Forelimb muscle (tissue), 1 donor: Measurements from ENCODE around the gene ACOXL. TPM values are rescaled to one million over a fixed set of nuclear protein-coding genes. Genes with fewer than 3 reads are reported as not detected.

Experiments used
- DNase-seq: peaks from one replicate; pipeline ENCODE4 v3.0.0-alpha.2; 2013; ENCODE audit warnings: low read depth
- polyA plus RNA-seq: library from polyadenylated mRNA; unstranded; fragments of 120-200 nt; gene quantifications from one replicate; pipeline ENCODE4 v1.2.1, GENCODE V29; 2013; ENCODE audit not compliant: insufficient read length

Gene ACOXL
- polyA plus RNA-seq, 1 donor, result 0.11 TPM

DNA sequence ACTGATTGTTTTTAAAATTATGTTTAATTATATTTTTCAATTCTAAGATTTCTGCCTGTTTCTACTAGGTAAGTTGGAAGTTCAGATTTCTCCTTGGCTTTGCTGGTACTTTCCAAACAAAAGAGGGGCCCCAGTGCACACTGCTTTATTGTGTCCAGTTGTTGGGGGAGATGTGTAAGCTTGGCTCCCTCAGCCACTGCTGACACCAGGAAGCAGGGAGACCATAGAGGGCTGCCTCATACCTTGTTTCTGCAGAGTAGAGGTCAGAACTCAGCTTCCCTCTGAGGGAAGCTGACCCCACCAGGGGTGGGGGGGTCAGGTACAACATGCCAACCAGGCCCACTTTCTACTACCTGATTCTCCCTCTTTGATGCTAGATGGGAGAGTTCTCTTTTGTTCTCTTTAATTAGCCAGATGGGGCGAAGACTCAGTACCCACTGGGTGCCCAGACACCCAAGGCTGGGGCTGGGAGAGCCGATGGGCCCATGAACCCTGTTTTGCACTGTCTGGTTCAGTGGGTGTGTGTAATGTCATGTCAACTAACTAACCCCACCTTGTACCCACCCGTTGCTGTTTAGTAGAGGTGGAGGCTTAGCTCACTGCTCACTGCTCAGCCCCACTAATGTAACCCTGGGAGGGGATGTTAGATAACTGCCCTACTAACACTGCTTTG is 403.0 kb downstream of the ACOXL start:
- no peak for DNase-seq

DNA sequence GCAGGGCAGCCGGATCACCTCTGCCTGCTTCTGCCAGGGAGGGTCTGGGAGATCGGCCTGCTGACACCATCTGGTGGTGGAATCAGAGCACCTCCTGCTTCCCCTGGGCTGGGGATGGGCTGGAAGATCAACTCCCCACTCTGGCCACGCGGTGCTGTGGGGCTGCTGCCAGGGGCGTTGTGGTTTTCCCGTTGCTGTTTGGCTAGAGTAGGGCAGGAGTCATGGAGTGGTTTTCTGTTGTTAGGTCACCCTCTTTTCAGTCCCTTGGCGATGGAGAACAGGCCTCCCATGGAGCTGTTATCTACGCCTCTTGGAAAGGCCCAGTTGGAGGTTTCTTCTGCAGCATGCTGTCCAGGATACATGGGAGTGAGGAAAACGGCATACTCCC is 403.5 kb downstream of the ACOXL start:
- DNase-seq, result no peak

DNA sequence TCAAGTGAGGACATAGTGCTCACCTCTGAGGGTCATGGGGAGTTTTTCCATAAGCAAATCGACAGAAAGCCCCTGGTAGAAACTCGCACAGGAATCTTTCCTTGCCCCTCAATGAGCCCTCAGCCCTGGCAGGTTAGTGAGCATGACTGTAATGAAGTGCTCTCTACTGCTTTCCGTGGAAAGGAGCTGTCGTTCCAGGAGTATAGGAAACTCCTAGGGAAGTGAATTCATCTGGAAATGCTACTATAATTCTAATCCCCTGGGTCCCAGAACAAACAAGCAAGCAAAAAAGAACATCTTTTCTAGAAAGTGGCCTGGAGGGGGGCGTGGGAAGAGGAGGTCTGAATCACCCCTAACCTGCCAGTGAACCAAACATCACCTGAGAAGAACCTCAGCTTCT is 406.5 kb downstream of the ACOXL start:
- no peak for DNase-seq

DNA sequence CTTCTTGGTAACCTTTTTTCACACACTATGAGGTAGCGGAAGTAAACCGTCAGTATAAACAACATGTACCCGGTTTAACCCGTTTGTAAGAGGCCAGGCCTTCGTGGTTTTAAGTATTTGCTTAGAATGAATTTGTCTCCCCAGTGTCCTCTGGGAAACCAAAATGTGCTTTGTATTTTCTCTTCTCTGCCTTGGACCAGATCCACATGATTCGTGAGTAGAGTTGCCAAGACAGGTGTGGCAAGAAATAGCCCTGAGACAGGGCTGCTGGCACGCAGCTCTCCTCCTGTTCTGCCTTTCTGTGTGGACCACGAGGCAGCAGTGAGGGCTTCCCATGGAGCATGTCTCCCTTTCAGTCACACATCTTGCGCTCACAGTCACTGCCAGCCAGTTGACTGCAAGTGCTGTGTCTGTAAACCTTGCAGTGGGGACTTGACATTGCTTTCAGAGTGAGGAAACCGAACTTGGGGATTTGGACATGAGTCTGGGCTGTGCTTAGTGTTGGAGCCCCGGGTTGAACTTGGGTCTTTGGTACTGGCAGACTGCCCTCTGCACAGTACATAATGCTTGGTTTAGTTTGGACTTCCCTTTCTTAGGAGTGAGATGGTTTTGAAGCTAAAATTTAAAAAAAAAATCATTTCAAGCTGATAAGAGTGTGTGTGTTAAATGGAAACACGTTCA is 407.4 kb downstream of the ACOXL start:
- DNase-seq, result no peak

DNA sequence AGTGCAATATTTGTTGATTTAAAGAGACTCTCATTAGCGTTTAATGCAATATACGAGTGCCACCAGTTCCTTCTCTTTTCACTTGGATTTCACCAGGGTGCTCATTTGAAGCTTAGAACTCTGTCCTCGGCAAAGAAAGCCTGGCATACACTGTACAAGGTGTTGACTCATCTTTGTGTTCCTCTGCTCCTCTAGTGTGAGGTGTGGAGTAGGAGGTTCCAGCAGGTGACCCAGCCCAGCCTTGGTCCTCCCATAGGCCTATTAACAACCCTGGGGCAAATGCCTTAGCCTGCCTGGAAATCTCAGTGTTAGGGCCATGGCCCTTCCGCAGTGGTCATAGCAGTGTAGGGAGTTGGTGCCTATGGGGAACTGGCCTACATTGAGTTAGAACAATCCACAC is 408.4 kb downstream of the ACOXL start:
- no peak for DNase-seq

DNA sequence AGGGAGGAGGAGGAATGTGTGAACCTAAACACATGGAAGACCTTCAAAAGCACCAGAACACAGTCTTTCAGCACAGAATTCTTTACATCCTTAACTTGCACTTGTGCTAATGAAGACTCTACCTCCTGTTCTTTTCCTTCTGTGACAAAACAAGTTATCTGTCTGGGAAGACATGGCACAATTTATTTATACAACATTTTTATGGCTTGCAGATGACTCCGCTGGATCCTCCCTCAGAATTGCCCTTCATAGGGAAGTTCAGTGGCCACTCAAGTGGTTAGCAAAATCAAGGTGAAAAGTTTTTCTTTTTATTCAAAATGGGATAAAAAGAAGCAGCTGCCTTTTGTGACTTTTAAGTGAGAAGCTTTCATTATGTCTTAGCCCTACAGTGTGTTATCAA is 409.7 kb downstream of the ACOXL start:
- DNase-seq, result no peak

DNA sequence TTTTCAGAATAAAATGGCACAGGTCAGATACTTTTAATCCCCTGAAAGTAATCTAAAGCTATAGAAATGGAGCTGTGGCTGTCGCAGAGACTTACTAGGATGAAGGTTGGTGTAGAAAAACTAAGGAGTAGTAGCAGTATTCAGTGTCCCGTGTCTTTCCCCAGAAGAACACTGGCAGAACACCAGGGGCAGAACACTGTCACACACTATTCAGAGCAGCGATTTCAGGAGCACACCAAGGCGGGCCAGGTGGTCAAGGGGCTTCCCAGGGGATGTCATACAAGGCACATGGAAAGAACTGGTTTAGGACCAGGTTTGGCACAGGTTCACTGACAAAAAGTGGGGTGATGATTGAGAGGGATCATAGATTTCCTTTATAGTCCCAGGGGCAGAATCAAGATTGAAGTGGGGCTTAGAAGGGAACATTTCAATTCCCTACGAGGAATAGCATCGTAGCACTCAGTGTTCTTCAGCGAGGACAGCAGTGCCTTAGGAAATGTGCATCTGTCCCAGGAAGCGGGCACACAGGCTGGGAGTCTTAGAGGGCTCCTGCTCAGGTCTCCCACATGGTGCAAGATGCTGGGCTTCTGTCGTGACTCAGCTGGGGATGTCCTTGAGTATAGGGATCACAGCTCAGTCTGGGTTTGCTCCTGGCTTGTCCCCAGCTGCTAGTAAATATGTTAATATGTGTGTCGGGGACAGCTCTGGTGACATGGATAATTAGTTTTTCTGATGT is 410.9 kb downstream of the ACOXL start:
- DNase-seq, result no peak

DNA sequence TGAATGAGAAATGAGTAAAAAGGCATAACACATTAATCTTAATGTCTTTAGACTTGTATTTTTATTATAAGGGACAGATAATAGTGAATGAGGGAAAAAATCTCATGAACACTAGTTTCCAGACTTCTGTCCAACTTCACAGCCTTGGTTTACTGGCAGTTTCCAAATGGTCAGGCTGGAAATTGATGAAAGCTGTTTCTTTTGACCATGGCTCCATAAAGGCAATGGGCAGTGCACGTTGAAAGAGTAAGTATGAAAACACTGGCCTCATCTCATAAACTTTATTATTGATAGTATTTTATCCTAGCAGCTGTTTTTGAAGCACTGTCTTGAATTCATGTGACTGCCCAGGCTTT is 411.4 kb downstream of the ACOXL start:
- DNase-seq, result no peak

DNA sequence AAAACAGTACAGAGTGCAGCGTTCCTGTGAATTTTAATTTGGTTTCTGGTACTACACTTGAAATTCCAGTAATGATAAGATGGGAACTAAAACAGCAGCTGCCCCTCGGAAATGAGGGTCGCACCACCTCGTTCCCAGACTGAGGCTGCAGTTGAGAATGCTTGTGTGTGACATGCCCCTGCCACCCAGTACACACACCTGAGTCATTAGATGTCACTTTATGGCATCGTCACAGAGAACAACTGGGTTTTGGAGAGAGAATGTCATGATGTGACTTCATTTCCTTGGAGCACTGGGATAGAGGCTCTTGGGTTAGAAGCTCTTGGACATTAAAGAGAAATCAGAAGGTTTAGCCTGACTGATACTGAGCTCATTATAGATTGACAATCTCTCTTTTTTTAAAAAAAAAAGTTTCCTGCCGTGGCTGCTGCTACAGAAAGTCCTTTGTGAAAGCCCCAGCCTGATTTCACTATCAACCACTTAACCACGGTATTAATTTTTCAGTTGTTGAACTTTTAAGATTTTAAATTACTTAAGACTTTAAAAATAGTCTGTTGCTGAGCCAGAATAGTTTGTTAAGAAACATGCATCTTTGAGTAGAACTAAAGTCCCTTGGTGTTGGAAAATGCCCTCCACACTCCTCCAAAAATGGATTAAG is 412.9 kb downstream of the ACOXL start:
- DNase-seq, result no peak

DNA sequence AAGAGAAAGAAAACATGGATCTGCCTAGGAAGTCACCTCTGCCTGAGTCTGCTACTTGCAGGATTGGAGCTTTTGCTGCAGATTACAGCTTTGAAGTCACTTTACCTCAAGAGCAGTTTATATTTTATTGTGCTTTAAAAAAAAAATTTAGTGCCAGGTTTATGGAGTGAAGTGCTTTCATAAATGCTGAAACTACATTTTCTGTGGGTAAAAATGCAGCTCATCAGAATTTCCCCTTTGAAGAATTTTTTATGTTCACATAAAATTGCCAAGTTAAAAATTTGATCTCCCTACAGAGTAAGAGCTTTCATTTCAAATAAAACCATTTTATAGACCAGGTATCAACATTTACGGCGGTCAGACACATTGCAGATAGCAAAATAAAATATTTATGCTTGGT is 413.6 kb downstream of the ACOXL start:
- DNase-seq, result no peak

DNA sequence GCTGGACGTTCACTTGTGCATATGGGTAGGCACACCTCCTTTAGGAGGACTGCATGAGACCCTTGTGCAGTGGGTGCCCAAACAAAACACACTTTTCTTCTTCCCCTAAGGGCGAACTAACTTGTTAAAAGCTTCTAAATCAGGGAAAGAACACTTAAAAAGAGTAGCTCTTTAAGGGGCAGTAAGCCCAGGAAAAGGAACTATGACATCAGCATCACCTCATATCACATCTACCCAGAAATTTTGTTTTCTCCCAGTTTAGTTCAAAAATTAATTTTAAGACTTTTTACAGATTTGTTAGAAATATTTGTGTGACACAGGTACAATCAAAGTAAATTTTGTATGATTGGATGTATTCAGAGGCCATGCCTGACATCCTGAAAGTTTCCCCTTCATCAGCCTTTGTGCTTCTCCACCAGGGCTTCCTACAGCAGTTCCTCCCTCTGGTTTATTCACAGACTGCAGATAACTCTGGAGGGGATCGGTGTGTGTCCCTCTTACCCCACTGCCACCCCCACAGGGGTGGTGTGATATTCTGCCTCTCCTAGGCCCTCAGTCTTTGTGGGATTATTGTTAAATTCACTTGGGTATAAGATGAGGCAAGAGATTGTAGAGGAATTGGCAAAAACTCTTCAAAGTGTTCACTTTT is 416.0 kb downstream of the ACOXL start:
- no peak for DNase-seq

DNA sequence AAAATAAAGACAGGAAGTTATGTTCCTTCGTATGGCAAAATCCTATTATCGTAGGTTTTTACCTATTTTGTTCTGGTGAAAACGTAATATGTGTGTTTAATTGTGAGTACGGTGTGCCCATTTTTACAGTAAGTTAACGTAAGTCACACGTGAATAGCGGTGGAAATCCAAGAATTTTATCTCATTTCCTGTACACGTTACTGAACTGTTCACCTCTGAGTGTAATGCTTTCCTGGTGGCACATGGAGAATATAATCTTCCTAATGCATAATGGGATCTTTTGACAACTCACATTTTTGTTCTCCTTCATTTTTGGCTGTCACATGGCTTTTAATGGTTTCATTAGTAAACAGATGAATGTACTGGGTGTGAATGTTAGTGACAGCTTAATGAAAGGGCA is 416.6 kb downstream of the ACOXL start:
- no peak for DNase-seq

DNA sequence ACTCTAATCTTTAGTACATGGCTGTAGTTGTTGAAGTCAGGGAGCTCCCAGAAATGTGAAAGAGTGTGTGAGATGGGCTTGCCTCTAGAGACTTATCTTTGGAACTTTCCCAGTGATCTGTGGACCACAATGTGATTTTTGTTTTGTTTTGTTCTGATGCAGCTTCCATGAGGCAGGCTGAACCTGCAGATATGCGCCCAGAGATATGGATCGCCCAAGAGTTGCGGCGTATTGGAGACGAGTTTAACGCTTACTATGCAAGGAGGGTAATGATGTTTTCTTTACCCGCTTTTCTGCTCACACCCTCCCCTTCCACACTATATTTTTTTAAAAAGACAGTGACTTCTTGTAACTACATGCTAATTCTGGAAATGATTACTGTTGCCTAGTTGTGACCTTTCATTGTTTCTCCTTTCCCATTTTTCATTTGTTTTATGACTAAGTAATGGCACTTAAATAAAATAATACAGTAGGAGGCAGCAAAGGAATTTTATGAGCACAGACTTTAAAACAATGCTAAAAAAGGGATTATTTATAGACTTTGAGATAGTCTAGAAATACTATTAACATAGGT is 417.6 kb downstream of the ACOXL start:
- no peak for DNase-seq

DNA sequence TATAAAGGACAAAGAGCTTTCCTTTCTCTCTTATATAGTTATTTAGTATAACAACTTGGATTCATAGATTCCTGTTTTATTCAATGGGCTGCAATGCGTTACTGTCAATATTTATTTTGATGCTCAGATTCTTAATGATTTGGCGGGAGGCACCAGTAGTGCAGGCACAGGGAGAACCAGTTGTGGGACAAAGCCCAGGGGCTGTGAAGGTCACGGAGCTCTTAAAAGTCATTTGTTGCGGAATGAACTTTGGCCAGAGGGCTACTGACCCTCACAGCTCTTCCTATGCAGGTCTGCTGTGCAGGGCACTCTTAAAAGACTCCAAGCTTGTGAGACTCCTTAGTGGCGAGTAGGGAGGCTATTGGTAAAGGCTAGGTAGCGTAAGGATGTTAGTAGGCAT is 422.4 kb downstream of the ACOXL start:
- DNase-seq, result no peak

DNA sequence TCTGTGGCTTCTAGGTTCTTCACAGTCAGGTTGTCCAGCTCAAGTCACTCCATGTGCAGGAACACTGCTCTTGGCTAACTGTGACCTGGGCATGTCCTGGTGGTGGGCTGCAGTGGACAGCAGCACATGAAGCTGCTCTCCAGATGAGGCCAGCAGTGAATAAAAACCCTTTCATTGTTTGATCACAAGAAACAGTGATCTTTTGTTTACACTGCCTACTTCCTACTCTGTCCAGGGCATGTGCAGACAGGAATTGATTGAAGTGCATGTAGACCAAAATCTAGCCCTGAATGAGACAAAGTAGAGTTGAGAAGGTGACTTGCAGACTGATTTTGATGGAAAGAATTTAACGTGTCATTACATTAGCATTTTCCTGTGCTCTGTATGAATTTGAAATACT is 423.2 kb downstream of the ACOXL start:
- no peak for DNase-seq

DNA sequence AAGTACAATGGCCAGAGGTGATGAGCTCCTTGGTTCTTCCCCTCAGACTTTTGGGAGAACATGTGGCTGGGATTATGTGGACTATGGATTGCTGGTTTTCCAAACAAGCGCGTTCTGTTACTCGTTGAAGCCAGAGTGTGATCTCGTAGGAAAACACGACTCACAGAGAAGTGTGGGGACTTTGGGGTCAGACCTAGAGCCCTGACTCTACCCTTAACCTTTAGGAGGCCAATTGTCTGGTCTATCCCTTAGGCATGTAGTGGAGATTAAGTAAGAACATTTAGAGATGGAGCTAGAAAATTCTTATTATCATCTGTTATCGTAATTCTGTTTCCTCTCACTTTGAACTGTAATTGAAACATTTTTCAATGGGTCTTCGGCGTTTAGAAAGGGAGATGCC is 424.2 kb downstream of the ACOXL start:
- DNase-seq, result no peak

DNA sequence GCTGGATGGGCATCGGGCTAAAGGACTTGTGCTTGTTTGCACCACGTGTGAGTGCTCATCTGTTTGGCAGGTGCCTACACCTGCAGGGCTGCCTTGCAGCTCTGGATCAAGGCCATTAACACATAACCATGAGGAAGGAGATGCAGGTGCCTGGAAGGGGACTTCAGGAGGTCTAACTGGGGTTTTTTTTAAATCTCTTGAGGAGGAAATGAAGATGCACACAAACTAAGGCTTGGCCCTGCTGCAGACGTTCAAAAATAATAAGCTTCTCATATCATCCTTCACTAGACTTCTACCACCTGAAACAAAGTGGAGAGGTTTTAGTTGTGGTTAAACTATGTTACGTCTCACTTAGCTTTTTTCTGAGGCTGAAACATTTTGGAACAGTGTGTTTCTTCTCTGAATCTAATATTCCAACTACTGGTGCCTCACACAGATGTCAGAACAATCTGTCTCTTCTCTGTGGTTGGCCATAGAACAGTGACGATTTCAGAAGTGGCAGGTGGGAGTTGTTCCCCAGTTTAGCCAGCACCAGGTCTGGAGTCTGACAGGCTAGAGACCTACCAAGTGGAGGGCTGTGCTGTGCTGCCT is 424.8 kb downstream of the ACOXL start:
- no peak for DNase-seq

DNA sequence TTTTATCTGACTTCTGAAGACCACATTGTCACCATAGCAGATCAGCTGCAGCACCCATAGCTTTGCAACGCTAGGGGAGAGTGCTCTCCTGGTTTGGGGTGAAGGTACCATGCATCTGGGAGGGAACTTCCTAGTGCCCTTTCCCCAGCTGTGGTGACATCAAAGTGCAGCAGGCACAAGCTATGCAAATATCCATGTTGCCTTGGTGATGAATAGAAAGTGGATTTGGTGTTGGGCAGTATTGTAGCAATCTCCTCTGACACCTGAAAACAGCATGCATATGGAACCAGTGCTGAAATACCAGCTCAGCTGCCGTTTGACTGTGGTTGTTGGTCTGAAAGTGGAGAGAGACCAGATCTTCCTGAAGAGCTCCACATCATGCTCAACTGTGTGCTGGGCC is 425.4 kb downstream of the ACOXL start:
- DNase-seq, result no peak

DNA sequence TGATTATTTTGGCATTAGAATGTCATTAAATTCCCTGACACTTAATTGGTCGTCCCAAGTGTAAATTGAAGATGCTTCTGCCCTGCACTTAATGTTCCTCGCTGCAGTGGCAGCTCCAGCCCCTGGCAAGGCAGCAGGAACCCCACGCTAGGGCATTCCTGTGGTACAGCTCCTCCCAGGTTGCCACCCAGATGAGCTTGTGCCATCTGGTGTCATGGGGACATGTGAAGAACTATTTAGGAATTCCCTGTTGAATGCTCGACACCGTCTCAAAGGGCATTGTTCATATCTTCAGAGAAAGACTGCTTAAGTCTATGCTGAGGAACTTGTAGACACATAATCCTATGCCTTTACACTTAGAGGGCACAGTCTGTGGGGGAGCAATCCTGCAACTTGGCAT is 427.3 kb downstream of the ACOXL start:
- DNase-seq, result no peak

DNA sequence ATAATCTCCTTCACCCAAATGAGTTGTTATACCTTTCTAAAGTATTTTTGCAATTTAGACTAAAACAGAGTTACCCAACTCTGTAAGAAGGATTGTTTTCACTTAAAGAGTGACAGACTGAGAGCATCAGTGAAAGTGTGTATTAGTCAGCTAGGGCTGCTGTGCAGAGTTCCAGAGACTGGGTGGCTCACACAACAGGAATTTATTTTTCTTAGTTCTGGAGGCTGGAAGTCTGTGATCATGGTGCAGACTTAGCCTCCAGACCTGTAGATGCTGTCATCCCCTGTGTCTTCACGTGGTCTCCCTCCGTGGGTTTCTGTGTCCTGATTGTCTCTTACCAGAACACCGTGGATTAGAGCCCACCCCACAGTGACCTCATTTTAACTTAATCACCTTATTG is 428.4 kb downstream of the ACOXL start:
- DNase-seq, result no peak

DNA sequence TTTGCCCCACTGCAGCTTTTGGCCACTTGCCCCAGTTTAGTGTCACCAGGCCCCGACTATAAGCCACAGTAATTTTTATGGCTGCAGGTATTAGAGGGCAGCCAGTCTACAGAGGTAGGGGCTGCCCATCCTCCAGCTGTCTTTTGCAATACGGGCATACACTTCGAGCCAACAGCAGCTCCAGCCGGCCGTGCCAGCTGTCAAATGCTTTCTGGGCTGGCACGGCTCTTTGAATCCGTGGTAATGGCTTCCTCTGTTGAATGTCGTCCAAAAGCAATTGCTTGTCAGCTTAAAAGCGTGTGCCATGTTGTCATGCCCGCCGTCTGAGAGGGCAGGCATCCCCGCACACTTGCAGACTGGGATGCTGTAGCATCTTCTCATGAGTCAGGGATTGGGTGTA is 429.6 kb downstream of the ACOXL start:
- no peak for DNase-seq
